Thoracic aorta (tissue), 2 donors: Measurements from ENCODE around the gene SCAP. TPM values are rescaled to one million over a fixed set of nuclear protein-coding genes. Genes with fewer than 3 reads are reported as not detected.
"Not testable (repeated sequence)": the region's sequence is repeated elsewhere in the genome, so short reads cannot be mapped to it uniquely, and the experiment has no call there.

ENCODE experiments used
- ATAC-seq: fragments of 150-250 bp; one replicate; pipeline ENCODE4 v1.8.0; 2017; ENCODE audit warnings: low read depth; ENCODE audit not compliant: insufficient number of reproducible peaks, low FRiP score
- DNase-seq: peaks from one replicate; pipeline ENCODE4 v3.0.0-alpha.2; 2020; ENCODE audit warnings: low spot score
- H3K27ac ChIP-seq, 2 donors: fragments of 200-600 bp; sonication (generic); 1 replicate in 1 of 2; 2 replicates in 1 of 2; pipeline ENCODE4 v1.5.1; 2016; ENCODE audit warnings: mild to moderate bottlenecking in 2 of 2, moderate library complexity in 2 of 2
- H3K27me3 ChIP-seq: fragments of 200-600 bp; sonication (generic); replicated peaks from 2 replicates; pipeline ENCODE4 v1.6.0; 2016; ENCODE audit warnings: mild to moderate bottlenecking; ENCODE audit not compliant: insufficient read depth
- H3K36me3 ChIP-seq: fragments of 200-600 bp; sonication (generic); one replicate; pipeline ENCODE4 v1.5.1; 2016
- H3K4me1 ChIP-seq, 2 donors: fragments of 200-600 bp; sonication (generic); 1 replicate in 1 of 2; 2 replicates in 1 of 2; pipeline versions ENCODE4 v1.5.1 to v1.6.0; 2016; ENCODE audit warnings: low read depth in 2 of 2, mild to moderate bottlenecking in 1 of 2; ENCODE audit not compliant: control insufficient read depth in 1 of 2
- H3K4me3 ChIP-seq: fragments of 200-600 bp; sonication (generic); 2 replicates; pipeline ENCODE4 v1.5.1; 2016; ENCODE audit warnings: mild to moderate bottlenecking
- H3K9me3 ChIP-seq: fragments of 200-600 bp; sonication (generic); 2 replicates; pipeline ENCODE4 v1.5.1; 2016
- CTCF ChIP-seq: fragments of 200-600 bp; sonication (generic); IDR thresholded peaks from one replicate; pipeline ENCODE4 v1.5.1; 2019; ENCODE audit warnings: antibody characterized with exemption
- total RNA-seq, 2 donors: library from RNA; depleted of rRNA; stranded (reverse); fragments of >200 nt; gene quantifications; one replicate each; pipeline versions ENCODE4 v1.1.0 to v1.2.3, GENCODE V29; 2016

The SCAP gene
- total RNA-seq, 2 donors from 2014 or later, result 80.0 to 106 TPM

- Histone ChIP-seq H3K27ac (no peak overlapping the region), H3K9me3 (no peaks in the 10 kb centered on the region), H3K4me1 (peaks cover 10 to 19% of the 10 kb centered on the region in 2 donors), H3K4me3 (no peak overlapping the region), H3K27me3 (no peaks in the 10 kb centered on the region), H3K36me3 (no peaks in the 10 kb centered on the region)
- no peak for TF ChIP-seq CTCF
- ATAC-seq, result no peak
- DNase-seq, result no peak
Measured at GRCh38 chr3:47473391-47473790, 2.4 kb downstream of the SCAP start.

- no peaks in the 10 kb centered on the region for H3K9me3 ChIP-seq
- TF ChIP-seq CTCF, result no peak
- no peak for DNase-seq
- no peak overlapping the region for H3K27ac ChIP-seq
- H3K4me1 ChIP-seq, result peaks cover 3 to 6% of the 10 kb centered on the region in 2 donors
- H3K4me3 ChIP-seq, result no peak overlapping the region
- ATAC-seq, result no peak
- H3K27me3 ChIP-seq, result no peaks in the 10 kb centered on the region
- no peaks in the 10 kb centered on the region for H3K36me3 ChIP-seq
Measured at GRCh38 chr3:47469616-47470015, 6.1 kb downstream of the SCAP start.

GRCh38 chr3:47468315-47468714 lies 7.4 kb downstream of the SCAP start:
- ATAC-seq, H3K4me1 ChIP-seq, DNase-seq, H3K27me3 ChIP-seq, H3K27ac ChIP-seq, H3K4me3 ChIP-seq, H3K9me3 ChIP-seq, H3K36me3 ChIP-seq: not testable (repeated sequence)

- Histone ChIP-seq H3K27me3 (no peaks in the 10 kb centered on the region), H3K4me1 (no peaks in the 10 kb centered on the region), H3K9me3 (no peaks in the 10 kb centered on the region), H3K36me3 (no peaks in the 10 kb centered on the region), H3K4me3 (no peak overlapping the region), H3K27ac (no peak overlapping the region)
- ATAC-seq (no peak), DNase-seq (no peak)
- TF ChIP-seq CTCF, result no peak
Measured at GRCh38 chr3:47464588-47464987, 11.2 kb downstream of the SCAP start.

- H3K27ac ChIP-seq, DNase-seq, H3K4me3 ChIP-seq, H3K27me3 ChIP-seq, ATAC-seq, H3K4me1 ChIP-seq, H3K9me3 ChIP-seq, H3K36me3 ChIP-seq: not testable (repeated sequence)
Measured at GRCh38 chr3:47459534-47460085, 16.1 kb downstream of the SCAP start.

- no peak for TF ChIP-seq CTCF
Measured at GRCh38 chr3:47456984-47457383, 18.8 kb downstream of the SCAP start.

More at GRCh38 chr3:47456984-47457383, 18.8 kb downstream of the SCAP start:
- Histone ChIP-seq H3K36me3 (no peaks in the 10 kb centered on the region), H3K27ac (no peak overlapping the region), H3K27me3 (no peaks in the 10 kb centered on the region), H3K9me3 (no peaks in the 10 kb centered on the region), H3K4me1 (peaks cover 0 to 7% of the 10 kb centered on the region in 2 donors), H3K4me3 (no peak overlapping the region)
- ATAC-seq (no peak), DNase-seq (no peak)
